Right atrium auricular region (tissue), 2 donors: ENCODE measurements around the gene SLC7A5. TPM values are rescaled to one million over a fixed set of nuclear protein-coding genes. Genes with fewer than 3 reads are reported as not detected.

ENCODE experiments used
- DNase-seq: peaks from one replicate; pipeline ENCODE4 v3.0.0-alpha.2; 2019; ENCODE audit warnings: low spot score
- H3K27ac ChIP-seq, 2 donors: fragments of 200-600 bp; sonication (generic); 1 replicate in 1 of 2; 2 replicates in 1 of 2; pipeline ENCODE4 v1.5.1; 2016 to 2019
- H3K27me3 ChIP-seq, 2 donors: fragments of 200-600 bp; sonication (generic); one replicate each; pipeline versions ENCODE4 v1.5.1 to v1.6.0; 2017 to 2019
- H3K36me3 ChIP-seq: fragments of 200-600 bp; sonication (generic); one replicate; pipeline ENCODE4 v1.5.1; 2016
- H3K4me1 ChIP-seq, 2 donors: fragments of 200-600 bp; sonication (generic); one replicate each; pipeline versions ENCODE4 v1.5.1 to v1.6.0; 2017 to 2019
- H3K4me3 ChIP-seq, 2 donors: fragments of 200-600 bp; sonication (generic); 1 replicate in 1 of 2; 2 replicates in 1 of 2; pipeline ENCODE4 v1.5.1; 2017 to 2019; ENCODE audit warnings: mild to moderate bottlenecking in 1 of 2, moderate library complexity in 1 of 2
- H3K9me3 ChIP-seq, 2 donors: fragments of 200-600 bp; sonication (generic); one replicate each; pipeline ENCODE4 v1.5.1; 2019
- microRNA-seq, 2 donors: library from miRNA; unstranded; fragments of <30 nt; microRNA quantifications; one replicate each; pipeline ENCODE4, GENCODE V29; 2016 to 2017; ENCODE audit warnings: borderline number of aligned reads in 2 of 2, borderline replicate concordance in 1 of 2
- total RNA-seq, 2 donors: library from RNA; depleted of rRNA; stranded (reverse); fragments of >200 nt; gene quantifications; one replicate each; pipeline ENCODE4 v1.1.0, GENCODE V29; 2016
- TF ChIP-seq, protein P1 (sequence below), 2 donors: fragments of 200-600 bp; sonication (generic); IDR thresholded peaks; one replicate each; pipeline ENCODE4 v1.5.1; 2019; ENCODE audit warnings: antibody characterized with exemption in 2 of 2

SLC7A5 gene
- total RNA-seq, 2 donors from 2014 or later, result 5.8 to 12.8 TPM

DNA sequence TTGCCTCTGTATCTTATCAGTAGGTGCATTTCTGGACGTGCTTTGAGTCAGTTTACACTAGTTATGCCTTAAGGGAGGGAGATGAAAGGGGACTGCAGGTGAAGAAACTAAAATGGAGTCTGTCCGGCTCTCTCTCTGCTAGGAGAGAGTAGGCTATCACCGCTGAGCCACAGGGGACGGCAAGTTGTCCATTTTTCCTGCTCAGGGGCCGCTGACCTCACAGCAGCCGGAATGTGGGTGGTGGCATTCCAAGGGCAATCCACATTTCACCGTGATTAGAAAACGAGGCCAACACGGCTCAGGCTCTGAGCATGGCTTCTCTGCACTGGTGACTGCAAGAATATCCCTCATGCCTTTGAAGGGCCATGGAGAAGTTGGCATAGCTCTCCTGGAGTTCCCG is 84.5 kb downstream of the SLC7A5 start:
- no peaks in the 10 kb centered on the region for H3K27me3 ChIP-seq
- no peak overlapping the region for H3K4me3 ChIP-seq
- TF ChIP-seq, protein P1, sequence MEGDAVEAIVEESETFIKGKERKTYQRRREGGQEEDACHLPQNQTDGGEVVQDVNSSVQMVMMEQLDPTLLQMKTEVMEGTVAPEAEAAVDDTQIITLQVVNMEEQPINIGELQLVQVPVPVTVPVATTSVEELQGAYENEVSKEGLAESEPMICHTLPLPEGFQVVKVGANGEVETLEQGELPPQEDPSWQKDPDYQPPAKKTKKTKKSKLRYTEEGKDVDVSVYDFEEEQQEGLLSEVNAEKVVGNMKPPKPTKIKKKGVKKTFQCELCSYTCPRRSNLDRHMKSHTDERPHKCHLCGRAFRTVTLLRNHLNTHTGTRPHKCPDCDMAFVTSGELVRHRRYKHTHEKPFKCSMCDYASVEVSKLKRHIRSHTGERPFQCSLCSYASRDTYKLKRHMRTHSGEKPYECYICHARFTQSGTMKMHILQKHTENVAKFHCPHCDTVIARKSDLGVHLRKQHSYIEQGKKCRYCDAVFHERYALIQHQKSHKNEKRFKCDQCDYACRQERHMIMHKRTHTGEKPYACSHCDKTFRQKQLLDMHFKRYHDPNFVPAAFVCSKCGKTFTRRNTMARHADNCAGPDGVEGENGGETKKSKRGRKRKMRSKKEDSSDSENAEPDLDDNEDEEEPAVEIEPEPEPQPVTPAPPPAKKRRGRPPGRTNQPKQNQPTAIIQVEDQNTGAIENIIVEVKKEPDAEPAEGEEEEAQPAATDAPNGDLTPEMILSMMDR (IDR thresholded peaks at IDR 0.05), result no peak
- H3K9me3 ChIP-seq, result no peaks in the 10 kb centered on the region
- no peaks in the 10 kb centered on the region for H3K36me3 ChIP-seq
- H3K4me1 ChIP-seq, result no peaks in the 10 kb centered on the region
- no peak overlapping the region for H3K27ac ChIP-seq
- no peak for DNase-seq

DNA sequence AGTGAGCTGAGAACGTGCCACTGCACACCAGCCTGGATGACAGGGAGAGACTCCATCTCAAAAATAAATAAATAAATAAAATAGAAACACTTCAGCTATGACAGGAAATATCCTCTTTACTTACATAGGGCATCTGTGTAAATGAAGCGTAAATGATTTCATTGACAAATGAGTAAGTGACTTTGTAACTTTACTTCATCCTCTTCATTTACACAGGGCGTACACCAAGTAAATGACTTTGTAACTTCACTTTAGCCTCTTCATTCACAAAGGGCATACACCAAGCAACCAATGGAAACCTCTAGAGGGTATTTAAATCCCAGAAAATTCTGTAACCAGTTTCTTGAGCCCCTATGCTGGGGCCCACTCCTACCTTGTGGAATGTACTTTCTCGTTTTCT is 87.3 kb downstream of the SLC7A5 start:
- DNase-seq, result no peak
- H3K9me3 ChIP-seq, result no peaks in the 10 kb centered on the region
- peaks cover 0 to 16% of the 10 kb centered on the region in 2 donors for H3K4me1 ChIP-seq
- no peaks in the 10 kb centered on the region for H3K27me3 ChIP-seq
- H3K4me3 ChIP-seq, result no peak overlapping the region
- H3K27ac ChIP-seq, result no peak overlapping the region
- H3K36me3 ChIP-seq, result no peaks in the 10 kb centered on the region
- TF ChIP-seq, protein P1 (IDR thresholded peaks at IDR 0.05), result no peak

DNA sequence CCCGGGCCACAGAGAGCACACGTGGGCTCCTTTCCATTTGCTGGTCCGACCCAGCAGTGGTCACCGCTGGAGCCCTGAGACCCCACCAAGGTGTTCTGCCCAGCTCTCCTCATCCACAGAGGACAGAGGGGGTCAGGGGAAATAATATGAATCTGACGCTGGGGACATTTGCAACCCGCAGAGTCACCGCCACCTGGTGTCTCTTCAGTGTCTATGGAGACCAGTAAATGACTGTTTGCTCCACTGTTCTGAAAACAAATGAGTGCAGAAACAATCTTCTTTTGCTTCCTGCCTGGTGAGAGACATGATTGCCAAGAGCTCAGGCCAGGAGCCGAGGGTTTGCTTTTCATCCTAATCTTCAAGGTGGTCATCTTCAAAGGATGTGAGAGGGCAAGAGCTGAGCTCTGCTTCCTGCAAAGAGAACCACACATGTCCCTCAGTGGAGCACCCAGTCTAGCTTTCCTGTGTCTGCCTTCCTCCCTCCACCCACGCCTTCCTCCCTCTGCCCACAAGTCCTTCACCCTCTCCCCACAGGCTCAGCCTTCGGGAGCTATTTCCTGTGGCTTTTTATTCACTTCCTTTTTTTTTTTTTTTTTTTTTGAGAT is 88.8 kb downstream of the SLC7A5 start:
- TF ChIP-seq, protein P1 (IDR thresholded peaks at IDR 0.05), result no peak
- H3K27me3 ChIP-seq, result no peaks in the 10 kb centered on the region
- H3K36me3 ChIP-seq, result no peaks in the 10 kb centered on the region
- no peak overlapping the region for H3K4me3 ChIP-seq
- DNase-seq, result no peak
- no peaks in the 10 kb centered on the region for H3K9me3 ChIP-seq
- peaks cover 0 to 16% of the 10 kb centered on the region in 2 donors for H3K4me1 ChIP-seq
- H3K27ac ChIP-seq, result no peak overlapping the region

Small RNAs within 50 kb of the gene (microRNA-seq; reads per million reads assigned to microRNA genes)
- 0 reads per million in 2 donors for gene MIR6775

Other genes with a start within 250 kb of the SLC7A5 start
- 10 to 100 TPM; 11.8 to 12.6 TPM for gene KLHDC4, start 103.5 kb downstream of the SLC7A5 start, total RNA-seq
- not detected for gene CA5A, start 67.0 kb upstream of the SLC7A5 start, total RNA-seq
- gene BANP, start 81.9 kb upstream of the SLC7A5 start, total RNA-seq, result 10 to 100 TPM; 10.4 to 14.4 TPM